Body of pancreas (tissue), 4 donors: Measurements from ENCODE around the gene CACNA1S. TPM values are rescaled to one million over a fixed set of nuclear protein-coding genes. Genes with fewer than 3 reads are reported as not detected.

Experiments used
- ATAC-seq: fragments of 150-250 bp; one replicate; pipeline ENCODE4 v1.9.1; 2016
- DNase-seq, 4 donors: peaks; one replicate each; pipeline ENCODE4 v3.0.0-alpha.2; 2019
- H3K27ac ChIP-seq, 4 donors: fragments of 200-600 bp; sonication (generic); 1 replicate in 3 of 4; 2 replicates in 1 of 4; pipeline versions ENCODE4 v1.5.1 to v1.6.1; 2016 to 2019; ENCODE audit warnings: mild to moderate bottlenecking in 1 of 4, mixed read lengths in 1 of 4, moderate library complexity in 1 of 4
- H3K27me3 ChIP-seq, 2 donors: fragments of 200-600 bp; sonication (generic); one replicate each; pipeline ENCODE4 v1.6.0; 2016; ENCODE audit warnings: mild to moderate bottlenecking in 1 of 2
- H3K36me3 ChIP-seq, 2 donors: fragments of 200-600 bp; sonication (generic); replicated peaks in 1 of 2; 2 replicates each; pipeline ENCODE4 v1.5.1; 2016; ENCODE audit warnings: low read depth in 2 of 2; ENCODE audit not compliant: insufficient read depth in 1 of 2
- H3K4me1 ChIP-seq: fragments of 200-600 bp; sonication (generic); one replicate; pipeline ENCODE4 v1.6.0; 2016
- H3K4me3 ChIP-seq, 2 donors: fragments of 200-600 bp; sonication (generic); 1 replicate in 1 of 2; 2 replicates in 1 of 2; pipeline ENCODE4 v1.5.1; 2016 to 2019
- H3K9me3 ChIP-seq, 3 donors: fragments of 200-600 bp; sonication (generic); 1 replicate in 2 of 3; 2 replicates in 1 of 3; pipeline ENCODE4 v1.5.1; 2016
- POLR2A ChIP-seq, 3 donors: fragments of 450-650 bp; IDR thresholded peaks; one replicate each; pipeline ENCODE4 v1.6.1; 2016; ENCODE audit warnings: antibody characterized with exemption in 3 of 3, mild to moderate bottlenecking in 2 of 3
- WGBS, 2 donors: methylation state at CpG; one replicate each; pipeline ENCODE4 v1.1.5; 2017; 5-methylcytosine and 5-hydroxymethylcytosine counted together
- intact Hi-C: fragments of 100-400 bp; cut with DNase I; formaldehyde crosslinking; loops from one replicate; pipeline ENCODE4 v1.15.1; 2023
- total RNA-seq, 2 donors: library from RNA; depleted of rRNA; stranded (reverse); fragments of >200 nt; gene quantifications; one replicate each; pipeline ENCODE4 v1.1.0, GENCODE V29; 2016
- TF ChIP-seq, protein P1 (sequence below), 7 experiments: fragments of 450-650 bp in 4 of 7; fragments of 200-600 bp in 3 of 7; sonication (generic) in 3 of 7; IDR thresholded peaks; one replicate each; pipeline ENCODE4 v1.5.1; 2016 to 2019; ENCODE audit warnings: antibody characterized with exemption in 7 of 7

CACNA1S gene
- total RNA-seq, 2 donors from 2014 or later, result under 0.01 TPM; not detected in 1

DNA sequence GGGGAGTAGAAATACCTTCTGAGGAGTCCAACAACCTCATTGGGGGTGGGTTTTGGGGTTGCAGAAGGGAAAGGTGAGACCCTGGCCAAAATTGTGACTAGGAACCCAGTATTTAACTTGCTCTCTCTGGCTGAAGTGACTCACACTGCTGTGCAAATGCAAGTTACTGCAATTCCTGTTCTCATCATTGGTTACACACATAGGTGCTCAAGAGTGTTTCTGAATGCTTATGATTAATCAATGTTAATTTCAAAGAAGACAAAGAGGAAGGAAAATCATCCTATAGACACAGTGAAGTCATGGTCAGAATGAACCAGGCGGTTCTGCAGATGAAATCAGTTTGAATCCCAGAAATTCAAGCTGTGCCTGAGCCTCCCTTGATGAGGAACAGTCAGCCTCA is 11.6 kb upstream of the CACNA1S start:
- peak overlapping the region; percentile 74 to 87 (median 80) for H3K27ac ChIP-seq
- H3K36me3 ChIP-seq, result no peaks in the 10 kb centered on the region
- H3K4me3 ChIP-seq, result no peak overlapping the region
- H3K4me1 ChIP-seq, result peaks cover 47% of the 10 kb centered on the region
- no peaks in the 10 kb centered on the region for H3K9me3 ChIP-seq
- no peaks in the 10 kb centered on the region for H3K27me3 ChIP-seq
- WGBS, 2 donors, result 96 to 100% methylated on average over 1 of the region's 1 CpG
- no peak for DNase-seq
- intact Hi-C loops, result no loop called here
- no peak for TF ChIP-seq POLR2A (IDR thresholded peaks at IDR 0.05)
- TF ChIP-seq, protein P1, sequence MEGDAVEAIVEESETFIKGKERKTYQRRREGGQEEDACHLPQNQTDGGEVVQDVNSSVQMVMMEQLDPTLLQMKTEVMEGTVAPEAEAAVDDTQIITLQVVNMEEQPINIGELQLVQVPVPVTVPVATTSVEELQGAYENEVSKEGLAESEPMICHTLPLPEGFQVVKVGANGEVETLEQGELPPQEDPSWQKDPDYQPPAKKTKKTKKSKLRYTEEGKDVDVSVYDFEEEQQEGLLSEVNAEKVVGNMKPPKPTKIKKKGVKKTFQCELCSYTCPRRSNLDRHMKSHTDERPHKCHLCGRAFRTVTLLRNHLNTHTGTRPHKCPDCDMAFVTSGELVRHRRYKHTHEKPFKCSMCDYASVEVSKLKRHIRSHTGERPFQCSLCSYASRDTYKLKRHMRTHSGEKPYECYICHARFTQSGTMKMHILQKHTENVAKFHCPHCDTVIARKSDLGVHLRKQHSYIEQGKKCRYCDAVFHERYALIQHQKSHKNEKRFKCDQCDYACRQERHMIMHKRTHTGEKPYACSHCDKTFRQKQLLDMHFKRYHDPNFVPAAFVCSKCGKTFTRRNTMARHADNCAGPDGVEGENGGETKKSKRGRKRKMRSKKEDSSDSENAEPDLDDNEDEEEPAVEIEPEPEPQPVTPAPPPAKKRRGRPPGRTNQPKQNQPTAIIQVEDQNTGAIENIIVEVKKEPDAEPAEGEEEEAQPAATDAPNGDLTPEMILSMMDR (IDR thresholded peaks at IDR 0.05), result no peak
- ATAC-seq, result no peak

DNA sequence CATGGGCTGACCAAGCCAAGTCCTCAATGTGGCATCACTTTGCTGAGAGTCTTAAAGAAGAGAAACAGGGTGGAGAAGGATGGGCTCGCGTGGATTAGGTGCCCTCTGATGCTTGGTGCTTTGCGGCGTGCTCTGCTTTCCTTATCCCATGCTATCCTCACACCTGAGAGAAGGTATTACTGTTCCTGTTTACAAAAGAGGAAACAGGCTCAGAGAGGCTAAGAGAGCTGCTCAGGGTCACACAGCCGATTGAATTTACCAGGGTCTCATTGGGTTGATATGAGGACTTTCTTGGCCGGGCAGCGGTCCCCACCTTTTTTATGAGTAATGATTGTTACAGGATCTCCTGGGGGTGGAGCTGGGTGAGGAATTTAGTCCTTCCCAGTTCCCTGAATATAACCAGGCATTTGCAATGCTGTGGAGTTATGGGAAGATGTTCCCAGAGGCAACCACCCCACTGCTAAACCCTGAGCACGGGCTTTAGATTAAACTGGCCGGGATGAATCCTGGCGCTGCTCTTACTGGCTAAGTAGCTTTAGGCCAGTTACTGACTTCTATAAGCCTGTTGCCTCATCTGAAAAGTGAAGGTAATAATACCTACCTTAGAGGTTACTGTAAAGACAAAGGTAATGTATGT is 10.2 kb upstream of the CACNA1S start:
- no peak overlapping the region for H3K4me3 ChIP-seq
- intact Hi-C loops, result no loop called here
- no peaks in the 10 kb centered on the region for H3K27me3 ChIP-seq
- peaks cover 40% of the 10 kb centered on the region for H3K4me1 ChIP-seq
- H3K9me3 ChIP-seq, result no peaks in the 10 kb centered on the region
- no peaks in the 10 kb centered on the region for H3K36me3 ChIP-seq
- TF ChIP-seq POLR2A (IDR thresholded peaks at IDR 0.05), result no peak
- ATAC-seq (no peak), DNase-seq (no peak)
- no peak overlapping the region for H3K27ac ChIP-seq
- 83 to 86% methylated on average over 10 of the region's 10 CpGs for WGBS, 2 donors

DNA sequence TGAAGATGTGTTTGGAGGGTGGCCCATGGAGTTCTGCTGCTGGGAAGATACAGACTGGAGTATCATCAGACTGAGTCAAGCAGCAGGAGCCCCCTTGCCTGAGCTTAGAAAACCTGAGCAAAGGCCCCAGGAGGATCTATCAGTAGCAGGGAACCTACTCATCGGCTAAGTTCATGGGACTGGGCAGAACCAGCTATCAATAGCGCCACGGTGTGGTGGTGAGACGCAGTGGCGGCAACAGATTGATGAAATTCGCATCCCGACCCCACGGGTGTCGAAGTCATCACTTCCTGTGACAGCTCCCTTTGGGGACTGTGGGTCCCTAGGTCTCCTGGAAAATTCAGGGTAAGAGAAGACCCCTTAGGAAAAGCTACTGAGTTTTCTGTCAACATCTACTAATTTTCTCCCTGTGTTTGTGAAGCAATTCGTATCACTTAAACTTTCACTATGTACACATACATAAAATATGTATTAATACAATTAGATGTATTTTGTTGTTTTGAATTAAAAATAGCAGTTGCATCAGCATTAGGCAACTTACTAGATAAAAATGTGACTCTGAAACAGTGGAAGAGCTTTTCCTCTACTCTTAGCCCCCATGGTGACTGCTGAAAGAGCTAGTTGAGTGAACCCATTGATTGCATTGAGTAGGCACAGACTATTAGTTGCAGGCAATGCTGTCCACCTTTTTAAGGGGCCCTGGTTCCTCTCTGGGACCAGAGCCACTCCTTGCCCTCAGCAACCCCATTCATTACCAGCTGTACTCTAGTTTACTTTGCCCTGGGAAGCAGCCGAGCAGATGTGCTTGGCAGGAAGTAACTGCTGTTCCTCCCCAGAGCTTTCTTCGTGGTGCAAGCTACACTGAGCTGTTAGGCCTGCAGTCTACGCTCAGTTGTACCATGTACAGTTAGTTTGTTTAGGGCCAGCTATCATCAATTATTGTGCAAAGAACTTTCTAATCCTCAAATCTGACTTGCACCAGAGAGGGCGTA is 7.3 kb upstream of the CACNA1S start:
- ATAC-seq, result no peak
- intact Hi-C loops, result no loop called here
- Histone ChIP-seq H3K36me3 (no peaks in the 10 kb centered on the region), H3K4me1 (peaks cover 21% of the 10 kb centered on the region), H3K9me3 (no peaks in the 10 kb centered on the region), H3K4me3 (no peak overlapping the region), H3K27ac (no peak overlapping the region), H3K27me3 (no peaks in the 10 kb centered on the region)
- DNase-seq, result peak in 3 of 4 donors; percentile 27 to 38 (median 36)
- WGBS, 2 donors, result 31 to 65% methylated on average over 11 to 14 of the region's 14 CpGs
- TF ChIP-seq, protein P1 (IDR thresholded peaks at IDR 0.05), result peak; percentile 21 to 40 (median 29)
- TF ChIP-seq POLR2A (IDR thresholded peaks at IDR 0.05), result no peak

DNA sequence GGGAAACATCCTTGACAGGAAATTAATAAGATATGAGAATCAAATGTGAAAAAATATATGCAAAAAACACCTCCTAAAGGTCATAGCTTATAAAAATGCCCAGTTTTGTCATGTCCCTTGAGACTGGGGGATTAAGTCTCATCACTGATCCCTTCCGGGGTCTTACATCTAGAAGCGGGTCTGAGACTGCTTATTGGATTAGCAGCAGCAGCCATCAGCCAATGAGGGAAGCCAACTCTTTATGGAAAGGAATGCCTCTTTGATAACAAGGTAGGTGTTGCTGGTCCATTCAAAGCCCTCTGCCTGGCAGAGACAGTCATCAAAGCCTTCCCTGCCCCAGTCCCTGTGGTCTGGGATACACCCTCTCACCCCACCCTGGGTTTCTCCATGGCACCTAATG is 3.9 kb upstream of the CACNA1S start:
- ATAC-seq (no peak), DNase-seq (no peak)
- H3K36me3 ChIP-seq, result no peaks in the 10 kb centered on the region
- peaks cover 16% of the 10 kb centered on the region for H3K4me1 ChIP-seq
- no peak overlapping the region for H3K4me3 ChIP-seq
- H3K9me3 ChIP-seq, result no peaks in the 10 kb centered on the region
- intact Hi-C loops, result no loop called here
- no peaks in the 10 kb centered on the region for H3K27me3 ChIP-seq
- no peak overlapping the region for H3K27ac ChIP-seq
- no peak for TF ChIP-seq POLR2A (IDR thresholded peaks at IDR 0.05)
- TF ChIP-seq, protein P1 (IDR thresholded peaks at IDR 0.05), result no peak
- WGBS, 2 donors, result 100% methylated on average over 2 of the region's 2 CpGs

DNA sequence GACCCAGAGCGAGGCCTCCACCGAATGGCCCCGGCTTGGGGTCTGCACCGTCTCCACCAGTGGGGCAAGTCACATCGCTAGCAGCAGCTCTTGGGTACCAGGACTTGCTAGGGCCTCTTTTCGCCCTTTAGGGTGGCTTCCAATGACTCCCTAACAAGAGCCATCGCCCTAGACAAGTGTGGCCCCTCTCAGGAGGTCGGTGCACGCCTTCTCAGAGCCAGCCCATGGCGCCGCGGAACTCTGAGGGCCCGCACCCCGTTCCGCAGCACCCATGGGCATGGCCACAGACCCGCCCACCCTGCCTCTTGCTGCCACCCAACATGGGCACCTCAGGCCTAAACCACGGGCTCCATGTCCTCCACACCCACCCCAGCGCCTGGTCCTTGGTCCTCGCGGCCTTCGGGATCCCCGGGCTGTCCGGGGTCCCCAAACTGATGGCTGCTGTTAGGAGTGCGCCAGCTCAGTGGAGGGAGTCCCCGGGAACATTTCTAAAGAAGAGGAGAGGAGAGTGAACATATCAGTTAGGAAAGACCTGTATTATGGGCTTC is 3.2 kb upstream of the CACNA1S start:
- ATAC-seq, result no peak
- H3K36me3 ChIP-seq, result no peaks in the 10 kb centered on the region
- H3K9me3 ChIP-seq, result no peaks in the 10 kb centered on the region
- 96 to 99% methylated on average over 16 to 25 of the region's 25 CpGs for WGBS, 2 donors
- intact Hi-C loops, result no loop called here
- DNase-seq, result no peak
- H3K27ac ChIP-seq, result no peak overlapping the region
- peaks cover 16% of the 10 kb centered on the region for H3K4me1 ChIP-seq
- no peak for TF ChIP-seq POLR2A (IDR thresholded peaks at IDR 0.05)
- TF ChIP-seq, protein P1 (IDR thresholded peaks at IDR 0.05), result no peak
- H3K27me3 ChIP-seq, result no peaks in the 10 kb centered on the region
- no peak overlapping the region for H3K4me3 ChIP-seq
